Measurements from ENCODE around the gene CDON.

- TF ChIP-seq, protein P1, sequence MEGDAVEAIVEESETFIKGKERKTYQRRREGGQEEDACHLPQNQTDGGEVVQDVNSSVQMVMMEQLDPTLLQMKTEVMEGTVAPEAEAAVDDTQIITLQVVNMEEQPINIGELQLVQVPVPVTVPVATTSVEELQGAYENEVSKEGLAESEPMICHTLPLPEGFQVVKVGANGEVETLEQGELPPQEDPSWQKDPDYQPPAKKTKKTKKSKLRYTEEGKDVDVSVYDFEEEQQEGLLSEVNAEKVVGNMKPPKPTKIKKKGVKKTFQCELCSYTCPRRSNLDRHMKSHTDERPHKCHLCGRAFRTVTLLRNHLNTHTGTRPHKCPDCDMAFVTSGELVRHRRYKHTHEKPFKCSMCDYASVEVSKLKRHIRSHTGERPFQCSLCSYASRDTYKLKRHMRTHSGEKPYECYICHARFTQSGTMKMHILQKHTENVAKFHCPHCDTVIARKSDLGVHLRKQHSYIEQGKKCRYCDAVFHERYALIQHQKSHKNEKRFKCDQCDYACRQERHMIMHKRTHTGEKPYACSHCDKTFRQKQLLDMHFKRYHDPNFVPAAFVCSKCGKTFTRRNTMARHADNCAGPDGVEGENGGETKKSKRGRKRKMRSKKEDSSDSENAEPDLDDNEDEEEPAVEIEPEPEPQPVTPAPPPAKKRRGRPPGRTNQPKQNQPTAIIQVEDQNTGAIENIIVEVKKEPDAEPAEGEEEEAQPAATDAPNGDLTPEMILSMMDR (conservative IDR thresholded peaks at IDR 0.05), result no peak
- no peak for TF ChIP-seq ZFX (IDR thresholded peaks at IDR 0.05)
Observed at GRCh38 chr11:125929445-125930075, 133.1 kb downstream of the CDON start.
